Kidney (tissue), 14 donors: ENCODE data around the gene SPATA2. TPM values are rescaled to one million over a fixed set of nuclear protein-coding genes. Genes with fewer than 3 reads are reported as not detected.

ENCODE experiments used
- DNase-seq, 5 donors: peaks; one replicate each; pipeline ENCODE4 v3.0.0-alpha.2; 2013 to 2020
- FAIRE-seq: peaks from 2 replicates; lab custom pipeline; 2012; peaks lifted over from hg19 to GRCh38; lab: Jason Lieb, UNC
- H3K27ac ChIP-seq, 2 donors: one replicate each; pipeline ENCODE4 v1.7.0; 2013; ENCODE audit warnings: low read depth in 2 of 2, low read length in 2 of 2, inconsistent platforms in 1 of 2
- H3K27me3 ChIP-seq: one replicate; pipeline ENCODE4 v1.7.1; 2013; ENCODE audit warnings: low read length, inconsistent platforms; ENCODE audit not compliant: control insufficient read depth, insufficient read depth
- H3K36me3 ChIP-seq, 3 donors: one replicate each; pipeline versions ENCODE4 v1.7.0 to v1.7.1; 2013; ENCODE audit warnings: low read length in 3 of 3, control low read depth in 1 of 3, inconsistent platforms in 1 of 3; ENCODE audit not compliant: insufficient read depth in 3 of 3, control insufficient read depth in 2 of 3
- H3K4me1 ChIP-seq, 3 donors: one replicate each; pipeline versions ENCODE4 v1.7.0 to v1.7.1; 2013; ENCODE audit warnings: low read length in 3 of 3, inconsistent platforms in 1 of 3, low read depth in 1 of 3; ENCODE audit not compliant: control insufficient read depth in 2 of 3, insufficient read depth in 2 of 3
- H3K4me3 ChIP-seq, 3 donors: one replicate each; pipeline versions ENCODE4 v1.7.0 to v1.8.1; 2013; ENCODE audit warnings: low read length in 3 of 3, control low read depth in 1 of 3, inconsistent platforms in 1 of 3
- H3K9ac ChIP-seq, 3 donors: one replicate each; pipeline versions ENCODE4 v1.7.0 to v1.7.1; 2013; ENCODE audit warnings: low read length in 3 of 3, control low read depth in 1 of 3, inconsistent platforms in 1 of 3
- H3K9me3 ChIP-seq, 3 donors: one replicate each; pipeline versions ENCODE4 v1.7.0 to v1.7.1; 2013; ENCODE audit warnings: low read length in 3 of 3, control low read depth in 1 of 3, inconsistent platforms in 1 of 3; ENCODE audit not compliant: control insufficient read depth in 2 of 3, insufficient read depth in 1 of 3
- intact Hi-C: fragments of 100-400 bp; cut with DNase I; formaldehyde crosslinking; loops from one replicate; pipeline ENCODE4 v1.11.1; 2022
- polyA plus RNA-seq: library from polyadenylated mRNA; stranded (reverse); fragments of 350-450 nt; fragmentation: Illumina TruSeq; extraction: RNeasy Lipid Tissue Mini Kit (QIAGEN cat#74804); gene quantifications from one replicate; pipeline ENCODE4 v1.2.3, GENCODE V29; 2014; ENCODE audit warnings: low read depth, low replicate concordance; ENCODE audit not compliant: insufficient read depth
- total RNA-seq: library from RNA; stranded (reverse); fragmentation: NEBNext Ultra II Directional; extraction: Animal tissue kit (Norgen Biotek cat#: 25700); gene quantifications from one replicate; pipeline ENCODE4 v1.2.1, GENCODE V29; 2021
- TF ChIP-seq, protein P1 (sequence below): IDR thresholded peaks from 3 replicates; pipeline ENCODE4 v1.5.1; 2012; ENCODE audit warnings: mild to moderate bottlenecking, moderate library complexity, borderline replicate concordance; ENCODE audit not compliant: insufficient read depth; ENCODE audit errors: extremely low read depth
- donor health status: control.
- donor health status: control.
- donor health status: control.
- donor health status: control.
- donor health status: control.
- donor health status: DM: yes; HTN: yes; CAD: no.
- donor health status: Normal renal cell carcinoma (clear cell type).

The SPATA2 gene
- total and polyA plus RNA-seq, 2 donors from 2014 or later = 5.8 to 9.0 TPM

DNA sequence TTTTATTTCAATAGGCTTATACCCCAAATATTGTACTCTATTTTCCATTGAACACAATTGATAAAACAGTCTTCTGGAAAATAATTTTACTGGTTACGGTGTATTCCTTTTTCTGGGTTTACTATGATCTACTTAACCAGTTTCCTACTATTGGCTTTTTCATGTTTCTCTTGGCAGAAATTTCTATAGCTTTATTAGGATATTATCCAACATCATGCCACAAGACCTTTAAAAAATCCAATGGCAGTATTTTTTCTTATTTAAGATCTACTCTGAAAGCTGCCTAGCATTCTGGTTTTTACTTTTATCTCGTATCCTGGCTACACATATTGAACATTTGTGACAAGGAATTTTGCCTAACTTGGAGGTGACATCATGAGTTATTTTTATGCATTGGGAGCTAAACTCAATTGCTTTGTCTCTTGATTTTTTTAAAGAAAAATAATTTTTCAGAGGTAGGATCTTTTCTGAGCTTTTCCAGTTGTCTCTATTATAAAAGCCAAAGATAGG lies 57.2 kb downstream of the SPATA2 start:
- FAIRE-seq (no peak), DNase-seq (no peak)
- peaks cover 0 to 10% (median 8%) of the 10 kb centered on the region in 3 donors for H3K36me3 ChIP-seq
- H3K9ac ChIP-seq = no peak overlapping the region
- TF ChIP-seq, protein P1, sequence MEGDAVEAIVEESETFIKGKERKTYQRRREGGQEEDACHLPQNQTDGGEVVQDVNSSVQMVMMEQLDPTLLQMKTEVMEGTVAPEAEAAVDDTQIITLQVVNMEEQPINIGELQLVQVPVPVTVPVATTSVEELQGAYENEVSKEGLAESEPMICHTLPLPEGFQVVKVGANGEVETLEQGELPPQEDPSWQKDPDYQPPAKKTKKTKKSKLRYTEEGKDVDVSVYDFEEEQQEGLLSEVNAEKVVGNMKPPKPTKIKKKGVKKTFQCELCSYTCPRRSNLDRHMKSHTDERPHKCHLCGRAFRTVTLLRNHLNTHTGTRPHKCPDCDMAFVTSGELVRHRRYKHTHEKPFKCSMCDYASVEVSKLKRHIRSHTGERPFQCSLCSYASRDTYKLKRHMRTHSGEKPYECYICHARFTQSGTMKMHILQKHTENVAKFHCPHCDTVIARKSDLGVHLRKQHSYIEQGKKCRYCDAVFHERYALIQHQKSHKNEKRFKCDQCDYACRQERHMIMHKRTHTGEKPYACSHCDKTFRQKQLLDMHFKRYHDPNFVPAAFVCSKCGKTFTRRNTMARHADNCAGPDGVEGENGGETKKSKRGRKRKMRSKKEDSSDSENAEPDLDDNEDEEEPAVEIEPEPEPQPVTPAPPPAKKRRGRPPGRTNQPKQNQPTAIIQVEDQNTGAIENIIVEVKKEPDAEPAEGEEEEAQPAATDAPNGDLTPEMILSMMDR = no peak
- no peak overlapping the region for H3K27ac ChIP-seq
- H3K4me1 ChIP-seq = peaks cover 0 to 3% (median 0%) of the 10 kb centered on the region in 3 donors
- no peaks in the 10 kb centered on the region for H3K27me3 ChIP-seq
- intact Hi-C loops = no loop called here
- H3K9me3 ChIP-seq = no peaks in the 10 kb centered on the region
- no peak overlapping the region for H3K4me3 ChIP-seq

DNA sequence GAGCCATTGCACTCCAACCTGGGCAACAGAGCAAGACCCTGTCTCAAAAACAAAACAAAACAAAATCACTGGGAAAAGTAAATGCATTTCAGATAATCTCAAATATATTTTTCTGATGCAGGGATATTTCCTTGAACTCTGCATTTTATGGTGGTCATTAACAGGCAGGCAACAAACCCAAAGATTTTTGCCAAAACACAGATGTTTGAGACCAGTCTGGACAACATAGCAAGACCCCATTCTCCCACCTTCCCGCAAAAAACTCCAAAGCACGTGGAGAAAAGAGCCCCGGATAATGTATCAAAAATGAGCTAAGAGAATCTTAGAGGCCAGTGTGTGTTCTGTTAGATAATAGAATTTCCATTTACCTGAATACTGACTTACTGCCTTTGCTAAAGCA lies 58.4 kb downstream of the SPATA2 start:
- Histone ChIP-seq H3K27me3 (no peaks in the 10 kb centered on the region), H3K9me3 (no peaks in the 10 kb centered on the region), H3K4me1 (peaks cover 0 to 3% (median 0%) of the 10 kb centered on the region in 3 donors), H3K9ac (no peak overlapping the region), H3K27ac (no peak overlapping the region), H3K36me3 (peaks cover 0 to 10% (median 8%) of the 10 kb centered on the region in 3 donors), H3K4me3 (no peak overlapping the region)
- TF ChIP-seq, protein P1 = no peak
- DNase-seq = no peak
- FAIRE-seq = no peak
- intact Hi-C loops = no loop called here

DNA sequence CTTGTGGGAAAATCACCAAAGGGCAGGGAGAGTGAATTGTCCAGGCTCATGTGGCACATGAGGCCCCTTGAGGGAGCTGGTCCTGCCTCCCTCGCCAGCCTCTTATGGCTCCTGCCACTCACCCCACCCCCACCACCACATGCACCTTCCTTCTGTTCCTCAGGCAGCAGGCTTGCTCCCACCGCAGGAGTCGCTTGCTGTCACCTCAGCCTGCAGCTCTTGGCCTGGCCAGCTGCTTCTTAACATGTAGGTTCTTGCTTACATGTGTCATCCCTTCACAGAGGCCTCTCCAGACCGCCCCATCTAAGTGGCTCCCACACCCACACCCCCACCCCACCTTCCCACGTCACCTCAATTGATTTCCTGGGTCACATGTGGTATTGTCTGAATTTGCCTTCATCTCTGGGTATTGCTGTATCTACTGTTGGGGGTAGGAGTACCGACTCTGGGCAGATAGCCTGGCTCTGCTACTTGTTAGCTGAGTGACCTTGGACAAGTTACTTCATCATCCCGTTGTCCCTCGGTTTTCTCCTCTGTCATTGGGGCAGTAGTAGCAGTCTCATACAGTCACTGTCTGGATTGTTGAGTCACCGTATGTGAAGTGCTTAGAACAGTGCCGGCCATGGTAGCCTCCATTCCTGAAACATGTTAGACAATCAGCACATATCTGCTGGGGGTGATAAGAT lies 61.0 kb downstream of the SPATA2 start:
- H3K9ac ChIP-seq = no peak overlapping the region
- FAIRE-seq (no peak), DNase-seq (peak in 1 of 5 donors; percentile 12)
- H3K27me3 ChIP-seq = no peaks in the 10 kb centered on the region
- H3K4me1 ChIP-seq = peaks cover 0 to 4% (median 0%) of the 10 kb centered on the region in 3 donors
- H3K36me3 ChIP-seq = peaks cover 0 to 8% (median 8%) of the 10 kb centered on the region in 3 donors
- TF ChIP-seq, protein P1 = no peak
- no peaks in the 10 kb centered on the region for H3K9me3 ChIP-seq
- H3K4me3 ChIP-seq = no peak overlapping the region
- intact Hi-C loops = no loop called here
- no peak overlapping the region for H3K27ac ChIP-seq
